NCI-H2196 (cell line): ENCODE results near the gene KICS2.
A peak's percentile ranks its signal among the peaks of the same experiment; 100 is the strongest.
"Not testable (repeated sequence)": the region's sequence is repeated elsewhere in the genome, so short reads cannot be mapped to it uniquely, and the experiment has no call there.

Source experiments
- DNase-seq: peaks from one replicate; lab custom pipeline; 2025; ENCODE audit not compliant: unreplicated experiment; lab: John Stamatoyannopoulos, UW

The KICS2 gene

GRCh38 chr12:64217643-64218042 is 4.5 kb downstream of the KICS2 start:
- DNase-seq = not testable (repeated sequence)

- no peak for DNase-seq
These were observed 5.9 kb downstream of the KICS2 start for GRCh38 chr12:64216239-64216638.

- no peak for DNase-seq
These were observed 9.9 kb downstream of the KICS2 start for GRCh38 chr12:64212119-64212746.

GRCh38 chr12:64207453-64207852 is 14.6 kb downstream of the KICS2 start:
- no peak for DNase-seq

- no peak for DNase-seq
These were observed 16.6 kb downstream of the KICS2 start for GRCh38 chr12:64205542-64205941.

- DNase-seq = no peak
These were observed 18.3 kb downstream of the KICS2 start for GRCh38 chr12:64203775-64204174.

- no peak for DNase-seq
These were observed 19.1 kb downstream of the KICS2 start for GRCh38 chr12:64203036-64203435.

- not testable (repeated sequence) for DNase-seq
These were observed 26.3 kb downstream of the KICS2 start for GRCh38 chr12:64195841-64196240.

GRCh38 chr12:64194333-64195149 is 27.6 kb downstream of the KICS2 start:
- no peak for DNase-seq

GRCh38 chr12:64193931-64194330 is 28.2 kb downstream of the KICS2 start:
- DNase-seq = no peak

- no peak for DNase-seq
These were observed 29.3 kb downstream of the KICS2 start for GRCh38 chr12:64192644-64193444.

GRCh38 chr12:64190140-64190539 is 32.0 kb downstream of the KICS2 start:
- DNase-seq = no peak

GRCh38 chr12:64189530-64189929 is 32.6 kb downstream of the KICS2 start:
- DNase-seq = no peak

- no peak for DNase-seq
These were observed 34.3 kb downstream of the KICS2 start for GRCh38 chr12:64187794-64188193.

GRCh38 chr12:64187370-64187769 is 34.7 kb downstream of the KICS2 start:
- no peak for DNase-seq

- DNase-seq = no peak
These were observed 35.3 kb downstream of the KICS2 start for GRCh38 chr12:64186789-64187188.

GRCh38 chr12:64184216-64184615 is 37.9 kb downstream of the KICS2 start:
- DNase-seq = no peak

GRCh38 chr12:64181430-64182291 is 40.4 kb downstream of the KICS2 start:
- DNase-seq = peak; percentile 36

GRCh38 chr12:64180951-64181350 is 41.1 kb downstream of the KICS2 start:
- DNase-seq = no peak

GRCh38 chr12:64178122-64178521 is 44.0 kb downstream of the KICS2 start:
- DNase-seq = no peak

- DNase-seq = no peak
These were observed 45.1 kb downstream of the KICS2 start for GRCh38 chr12:64177001-64177400.
